HEK293T (cell line): ENCODE measurements around the gene NRDE2.

Experiments used
- ARNT ChIP-seq: fragments of 450-650 bp; IDR thresholded peaks from 2 replicates; pipeline ENCODE4 v1.6.1; 2017; ENCODE audit warnings: mild to moderate bottlenecking
- BHLHE40 ChIP-seq: fragments of 450-650 bp; IDR thresholded peaks from 2 replicates; pipeline ENCODE4 v1.6.1; 2016; ENCODE audit warnings: mild to moderate bottlenecking, moderate library complexity, borderline replicate concordance
- PKNOX1 ChIP-seq: fragments of 450-650 bp; IDR thresholded peaks from 2 replicates; pipeline ENCODE4 v1.6.1; 2016
- SP1 ChIP-seq: fragments of 450-650 bp; IDR thresholded peaks from 2 replicates; pipeline ENCODE4 v1.6.1; 2017

GRCh38 chr14:90255871-90256270 is 75.9 kb downstream of the NRDE2 start:
- TF ChIP-seq SP1 = no peak
- TF ChIP-seq PKNOX1 = no peak
- TF ChIP-seq BHLHE40 = no peak
- TF ChIP-seq ARNT = no peak
